ENCODE results near the gene PGF. TPM values are rescaled to one million over a fixed set of nuclear protein-coding genes. Genes with fewer than 3 reads are reported as not detected.

PGF gene
- total RNA-seq, 1 experiment from 2014 or later, result 82.3 TPM

GRCh38 chr14:74979029-74979428, 23.6 kb upstream of the PGF start:
- no peak for DNase-seq (ENCODE audit: low read depth)

- DNase-seq (ENCODE audit: low read depth), result no peak
These were observed 23.1 kb upstream of the PGF start for GRCh38 chr14:74978416-74978947.

- DNase-seq (ENCODE audit: low read depth), result no peak
These were observed 22.5 kb upstream of the PGF start for GRCh38 chr14:74977901-74978385.

GRCh38 chr14:74977164-74977900, 21.9 kb upstream of the PGF start:
- no peak for DNase-seq (ENCODE audit: low read depth)

- no peak for DNase-seq (ENCODE audit: low read depth)
These were observed 21.1 kb upstream of the PGF start for GRCh38 chr14:74976264-74977113.

GRCh38 chr14:74975059-74975810, 19.8 kb upstream of the PGF start:
- peak; percentile 83 for DNase-seq (ENCODE audit: low read depth)

- peak; percentile 37 for DNase-seq (ENCODE audit: low read depth)
These were observed 19.1 kb upstream of the PGF start for GRCh38 chr14:74974364-74975058.

- no peak for DNase-seq (ENCODE audit: low read depth)
These were observed 18.5 kb upstream of the PGF start for GRCh38 chr14:74973905-74974363.

- DNase-seq (ENCODE audit: low read depth), result no peak
These were observed 17.7 kb upstream of the PGF start for GRCh38 chr14:74973003-74973653.

GRCh38 chr14:74968811-74969210, 13.4 kb upstream of the PGF start:
- DNase-seq (ENCODE audit: low read depth), result no peak

- no peak for DNase-seq (ENCODE audit: low read depth)
These were observed 10.2 kb upstream of the PGF start for GRCh38 chr14:74965486-74966153.

GRCh38 chr14:74964787-74965485, 9.5 kb upstream of the PGF start:
- peak; percentile 59 for DNase-seq (ENCODE audit: low read depth)

GRCh38 chr14:74963705-74964271, 8.4 kb upstream of the PGF start:
- no peak for DNase-seq (ENCODE audit: low read depth)

GRCh38 chr14:74963178-74963704, 7.8 kb upstream of the PGF start:
- no peak for DNase-seq (ENCODE audit: low read depth)

- DNase-seq (ENCODE audit: low read depth), result no peak
These were observed 7.1 kb upstream of the PGF start for GRCh38 chr14:74962493-74962892.

GRCh38 chr14:74962046-74962445, 6.6 kb upstream of the PGF start:
- no peak for DNase-seq (ENCODE audit: low read depth)

GRCh38 chr14:74961238-74961911, 6.0 kb upstream of the PGF start:
- DNase-seq (ENCODE audit: low read depth), result no peak

- DNase-seq (ENCODE audit: low read depth), result no peak
These were observed 5.3 kb upstream of the PGF start for GRCh38 chr14:74960736-74961135.
